Spinal cord (tissue), 10 donors: ENCODE data around the gene LY86. TPM values are rescaled to one million over a fixed set of nuclear protein-coding genes. Genes with fewer than 3 reads are reported as not detected.

Experiments
- DNase-seq, 6 donors: peaks; one replicate each; pipeline versions ENCODE4 v3.0.0 to v3.0.0-alpha.2; 2013 to 2015; ENCODE audit warnings: low spot score in 6 of 6, low read depth in 4 of 6
- H3K27ac ChIP-seq: one replicate; pipeline ENCODE4 v1.5.1; 2013; ENCODE audit warnings: low read depth, low read length, control low read depth
- H3K27me3 ChIP-seq: one replicate; pipeline ENCODE4 v1.6.1; 2013; ENCODE audit warnings: low read length; ENCODE audit not compliant: control insufficient read depth, insufficient read depth
- H3K36me3 ChIP-seq: one replicate; pipeline ENCODE4 v1.6.1; 2013; ENCODE audit warnings: low read length; ENCODE audit not compliant: control insufficient read depth, insufficient read depth
- H3K4me1 ChIP-seq: one replicate; pipeline ENCODE4 v1.6.1; 2013; ENCODE audit warnings: low read length; ENCODE audit not compliant: control insufficient read depth, insufficient read depth
- H3K4me3 ChIP-seq: one replicate; pipeline ENCODE4 v1.5.1; 2013; ENCODE audit warnings: low read depth, low read length, control low read depth
- H3K9me3 ChIP-seq: one replicate; pipeline ENCODE4 v1.6.1; 2013; ENCODE audit warnings: low read length; ENCODE audit not compliant: control insufficient read depth, insufficient read depth
- WGBS: methylation state at CpG from one replicate; pipeline ENCODE4 v1.1.5; 2013; ENCODE audit warnings: missing lambda C conversion rate; ENCODE audit not compliant: insufficient coverage; 5-methylcytosine and 5-hydroxymethylcytosine counted together
- long read RNA-seq, 4 donors: transcript quantifications; one replicate each; lab custom pipeline, GENCODE V29; 2026
- polyA plus RNA-seq, 2 donors: library from polyadenylated mRNA; unstranded; fragments of 120-200 nt; gene quantifications; one replicate each; pipeline ENCODE4 v1.2.1, GENCODE V29; 2013; ENCODE audit not compliant: insufficient read length in 2 of 2
- total RNA-seq, 2 donors: library from RNA; depleted of rRNA in 1 of 2; stranded (reverse); fragments of 120-200 nt in 1 of 2; fragments of >200 nt in 1 of 2; gene quantifications; one replicate each; pipeline versions ENCODE4 v1.2.3 to v1.2.4, GENCODE V29; 2013 to 2014
- donor health status: healthy.

Gene LY86
- total RNA-seq (10 to 100 TPM in 1 of 2 donors, 1 to 10 TPM in 1; 7.8 to 14.5 TPM), polyA plus RNA-seq (1 to 10 TPM; 5.9 to 7.2 TPM)
- long read RNA-seq, donor 1, partial matches to known transcripts, result 5 of 8 reads
- long read RNA-seq, donor 1, other reads (novel, unspliced or antisense), result 0 of 8 reads
- long read RNA-seq, donor 2, partial matches to known transcripts, result 0 of 2 reads
- long read RNA-seq, donor 2, other reads (novel, unspliced or antisense), result 0 of 2 reads
- long read RNA-seq, donor 3, partial matches to known transcripts, result 0 of 1 reads
- long read RNA-seq, donor 3, other reads (novel, unspliced or antisense), result 0 of 1 reads
- long read RNA-seq, donor 4, partial matches to known transcripts, result 0 of 2 reads
- long read RNA-seq, donor 4, other reads (novel, unspliced or antisense), result 0 of 2 reads

DNA sequence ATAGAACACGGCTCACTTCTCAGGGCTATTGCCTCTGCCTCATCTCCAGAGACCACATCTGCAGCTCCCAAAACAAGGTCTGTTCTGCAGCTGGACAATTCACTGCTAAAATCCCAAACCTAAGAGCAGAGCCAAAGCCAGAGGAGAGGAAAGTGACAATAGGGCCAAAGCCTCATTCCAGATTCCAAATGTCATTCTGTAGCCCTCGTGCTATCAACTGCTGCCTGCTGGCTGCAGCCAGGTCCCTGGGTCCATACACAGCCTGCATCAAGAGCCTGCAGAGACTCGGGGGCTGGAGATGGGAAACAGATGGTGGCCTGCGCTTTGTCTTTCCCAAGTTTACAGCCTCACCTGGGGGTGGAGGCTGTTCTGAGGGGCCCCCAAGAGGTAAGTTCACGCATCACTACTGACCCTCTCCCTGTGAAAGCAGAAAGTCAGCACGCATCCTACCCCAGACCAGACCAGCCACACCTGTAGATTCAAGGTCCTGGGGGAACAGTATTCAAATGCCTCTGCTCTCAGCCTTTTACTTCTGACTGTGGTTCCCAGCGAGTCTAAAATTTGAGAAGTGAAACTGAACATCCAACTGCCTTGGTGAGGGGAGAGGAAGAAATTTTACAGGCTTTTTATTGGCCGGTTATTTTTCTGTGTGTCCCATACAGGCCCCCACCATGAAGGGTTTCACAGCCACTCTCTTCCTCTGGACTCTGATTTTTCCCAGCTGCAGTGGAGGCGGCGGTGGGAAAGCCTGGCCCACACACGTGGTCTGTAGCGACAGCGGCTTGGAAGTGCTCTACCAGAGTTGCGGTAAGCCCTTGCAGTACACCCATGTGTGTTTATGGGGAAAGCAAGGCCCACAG is at the start of gene LY86:
Gene LY86, plus strand, starts transcription at position 657 of the 860 bp plus-strand sequence. Its CDS starts 15 bp downstream, at position 672.
- no peaks in the 10 kb centered on the region for H3K9me3 ChIP-seq
- 80% methylated on average over 7 of the region's 14 CpGs for WGBS
- H3K36me3 ChIP-seq, result no peaks in the 10 kb centered on the region
- H3K4me3 ChIP-seq, result no peak within 1 kb of the TSS
- peak within 1 kb of the TSS; percentile 52 for H3K27ac ChIP-seq
- peak in 1 of 6 donors; percentile 33 for DNase-seq
- no peaks in the 10 kb centered on the region for H3K27me3 ChIP-seq
- H3K4me1 ChIP-seq, result peaks cover 3% of the 10 kb centered on the region

DNA sequence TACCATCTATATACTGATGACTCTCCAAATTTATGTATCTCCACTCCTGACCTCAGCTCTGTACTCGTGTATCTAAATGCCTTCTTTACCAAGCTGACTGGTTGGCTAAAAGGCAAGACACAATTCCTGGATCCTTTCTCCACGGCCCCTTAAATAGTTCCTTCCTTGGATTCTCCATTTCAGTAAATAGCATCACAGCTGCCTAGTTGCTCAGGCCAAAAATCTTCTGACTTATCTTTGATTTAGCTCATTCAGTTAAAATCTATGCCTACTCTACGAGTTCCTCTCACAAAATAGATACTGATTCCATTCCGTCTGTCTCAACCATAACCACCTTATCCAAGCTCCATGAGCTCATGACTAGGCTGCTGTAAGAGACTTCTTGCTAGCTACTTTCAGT is 49.5 kb upstream of the LY86 start:
- Histone ChIP-seq H3K27me3 (no peaks in the 10 kb centered on the region), H3K4me3 (no peak overlapping the region), H3K9me3 (peaks cover 2% of the 10 kb centered on the region), H3K36me3 (no peaks in the 10 kb centered on the region), H3K27ac (no peak overlapping the region), H3K4me1 (peaks cover 5% of the 10 kb centered on the region)
- peak in 1 of 6 donors; percentile 38 for DNase-seq
- 76% methylated on average over 4 of the region's 4 CpGs for WGBS

DNA sequence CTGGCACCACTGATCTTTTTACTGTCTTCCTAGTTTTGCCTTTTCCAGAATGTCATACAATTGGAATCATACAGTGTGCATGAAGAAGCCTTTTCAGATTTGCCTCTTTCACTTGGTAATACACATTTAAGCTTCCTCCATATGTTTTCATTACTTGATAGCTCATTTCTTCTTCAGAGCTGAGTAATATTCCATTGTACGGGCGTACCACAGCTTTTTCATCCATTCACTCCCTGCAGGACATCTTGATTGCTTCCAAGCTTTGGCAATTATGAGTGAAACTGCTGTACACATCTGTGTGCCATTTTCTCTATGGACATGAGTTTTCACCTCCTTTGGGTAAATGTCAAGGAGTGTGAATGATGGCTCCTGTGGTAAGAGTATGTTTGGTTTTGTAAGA is 46.2 kb upstream of the LY86 start:
- Histone ChIP-seq H3K4me1 (peaks cover 21% of the 10 kb centered on the region), H3K4me3 (no peak overlapping the region), H3K9me3 (peaks cover 2% of the 10 kb centered on the region), H3K36me3 (no peaks in the 10 kb centered on the region), H3K27ac (no peak overlapping the region), H3K27me3 (peaks cover 12% of the 10 kb centered on the region)
- no peak for DNase-seq
- 100% methylated on average over 2 of the region's 2 CpGs for WGBS

DNA sequence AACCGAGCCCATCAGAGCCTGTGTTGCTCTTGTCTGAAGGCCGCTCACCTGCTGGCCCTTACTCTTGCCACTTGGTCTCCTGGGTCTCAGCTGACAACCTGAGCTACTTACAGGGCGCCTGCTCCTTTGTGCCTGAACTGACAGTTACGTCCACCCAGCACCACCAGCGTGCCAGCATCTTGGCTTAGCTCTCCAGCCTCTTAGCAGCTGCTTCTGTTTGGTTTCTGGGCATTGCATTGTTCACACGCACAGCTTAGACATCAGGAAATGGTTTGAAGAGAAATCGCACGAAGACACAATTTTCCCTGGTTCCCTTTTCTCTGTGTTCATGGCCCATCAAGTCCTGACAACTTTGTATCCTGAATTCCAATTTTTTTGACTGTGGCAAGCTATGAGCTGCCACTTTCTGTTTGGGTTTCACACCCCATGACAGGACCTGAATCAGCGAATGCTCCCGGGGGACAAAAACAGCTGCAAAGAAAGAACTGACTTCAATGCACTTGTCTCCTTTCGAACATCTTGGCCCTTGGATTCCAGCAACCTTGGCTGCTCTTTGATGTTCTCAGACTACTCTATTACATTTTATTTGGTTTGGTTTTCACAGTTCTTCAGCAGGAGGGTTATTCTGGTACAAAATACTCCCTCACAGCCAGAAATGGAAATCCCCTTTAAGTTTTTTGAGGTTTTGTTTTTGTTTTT is 45.2 kb upstream of the LY86 start:
- peak in 1 of 6 donors; percentile 34 for DNase-seq
- peaks cover 12% of the 10 kb centered on the region for H3K27me3 ChIP-seq
- peaks cover 21% of the 10 kb centered on the region for H3K4me1 ChIP-seq
- no peak overlapping the region for H3K27ac ChIP-seq
- no peak overlapping the region for H3K4me3 ChIP-seq
- peaks cover 2% of the 10 kb centered on the region for H3K9me3 ChIP-seq
- no peaks in the 10 kb centered on the region for H3K36me3 ChIP-seq
- WGBS, result 47% methylated on average over 10 of the region's 11 CpGs

DNA sequence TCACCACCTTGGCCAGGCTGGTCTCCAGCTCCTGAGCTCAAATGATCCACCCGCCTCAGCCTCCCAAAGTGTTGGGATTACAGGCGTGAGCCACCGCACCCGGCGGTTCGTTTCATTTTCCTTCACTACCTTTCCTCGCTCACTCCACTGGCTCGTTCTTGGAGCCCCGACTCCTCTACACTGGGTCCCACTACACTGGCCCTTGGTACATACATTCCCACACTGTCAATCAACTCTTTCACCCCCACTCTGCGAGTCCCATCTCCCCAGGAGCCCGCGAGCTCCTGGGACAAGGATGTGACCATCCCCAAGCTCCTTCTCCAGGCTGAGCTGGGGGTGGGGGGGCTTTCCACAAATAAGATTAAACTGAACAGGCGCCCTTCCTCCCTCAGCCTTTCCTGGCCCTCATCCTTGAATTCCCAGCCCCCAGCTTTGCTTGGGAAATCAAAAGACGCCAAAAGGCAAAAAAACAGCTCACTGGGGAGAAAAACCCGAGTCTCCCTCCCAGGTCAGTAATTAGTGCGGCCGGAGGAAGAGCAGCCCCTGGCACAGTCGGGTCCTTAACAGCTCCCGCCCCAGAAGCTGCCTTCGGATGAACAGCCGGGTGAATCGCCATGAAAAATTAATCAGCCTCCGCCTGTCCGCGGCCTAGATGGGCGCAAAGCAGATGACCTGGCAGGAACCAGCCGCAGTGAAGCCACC is 42.8 kb upstream of the LY86 start:
- no peaks in the 10 kb centered on the region for H3K36me3 ChIP-seq
- H3K9me3 ChIP-seq, result peaks cover 2% of the 10 kb centered on the region
- H3K27ac ChIP-seq, result no peak overlapping the region
- H3K27me3 ChIP-seq, result peaks cover 14% of the 10 kb centered on the region
- H3K4me3 ChIP-seq, result peak overlapping the region; percentile 50
- WGBS, result 32% methylated on average over 23 of the region's 27 CpGs
- no peak for DNase-seq
- H3K4me1 ChIP-seq, result peaks cover 21% of the 10 kb centered on the region

DNA sequence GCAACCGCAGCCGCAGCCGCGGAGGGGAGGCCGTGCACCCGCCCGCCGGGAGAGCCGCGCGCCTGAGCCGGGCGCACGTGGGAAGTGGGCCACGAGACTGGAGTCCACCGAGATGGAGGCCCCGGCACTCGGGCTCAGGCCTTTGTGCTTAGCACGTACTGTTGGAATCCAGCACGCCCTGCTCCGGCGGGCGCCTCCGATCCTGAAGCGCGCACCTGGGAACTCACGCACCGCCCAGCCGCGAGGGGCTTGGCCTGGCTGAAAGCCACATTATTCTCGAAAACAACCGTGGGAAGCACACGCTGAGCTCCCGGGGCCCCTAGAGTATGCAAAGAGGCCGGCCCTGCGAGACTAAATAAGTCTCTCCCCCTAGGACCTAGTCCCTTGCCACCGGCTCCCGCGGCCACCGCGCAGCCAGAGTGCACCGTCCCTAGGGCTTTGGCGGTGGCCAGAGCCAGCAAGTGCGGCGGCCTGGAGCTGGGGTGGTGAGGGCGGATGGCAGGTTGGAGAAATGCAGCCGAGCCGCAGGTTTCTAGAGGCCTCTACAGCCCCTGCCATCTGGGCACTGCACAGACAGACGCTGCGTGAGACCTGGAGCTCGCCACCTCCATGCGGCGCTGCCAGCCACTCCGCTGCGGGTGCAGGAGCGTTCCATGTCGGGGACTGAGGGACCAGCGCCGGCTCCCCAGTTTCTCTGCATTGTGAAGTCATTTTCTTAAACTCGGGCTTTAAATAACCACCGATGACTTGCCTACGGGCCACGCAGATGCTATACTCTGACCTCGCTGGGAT is 42.0 kb upstream of the LY86 start:
- Histone ChIP-seq H3K4me3 (peak overlapping the region; percentile 50), H3K4me1 (peaks cover 21% of the 10 kb centered on the region), H3K27ac (peak overlapping the region; percentile 57), H3K27me3 (peaks cover 14% of the 10 kb centered on the region), H3K36me3 (no peaks in the 10 kb centered on the region), H3K9me3 (peaks cover 2% of the 10 kb centered on the region)
- peak in 2 of 6 donors; percentile 66 to 76 for DNase-seq
- WGBS, result under 1% methylated on average over 62 of the region's 64 CpGs

DNA sequence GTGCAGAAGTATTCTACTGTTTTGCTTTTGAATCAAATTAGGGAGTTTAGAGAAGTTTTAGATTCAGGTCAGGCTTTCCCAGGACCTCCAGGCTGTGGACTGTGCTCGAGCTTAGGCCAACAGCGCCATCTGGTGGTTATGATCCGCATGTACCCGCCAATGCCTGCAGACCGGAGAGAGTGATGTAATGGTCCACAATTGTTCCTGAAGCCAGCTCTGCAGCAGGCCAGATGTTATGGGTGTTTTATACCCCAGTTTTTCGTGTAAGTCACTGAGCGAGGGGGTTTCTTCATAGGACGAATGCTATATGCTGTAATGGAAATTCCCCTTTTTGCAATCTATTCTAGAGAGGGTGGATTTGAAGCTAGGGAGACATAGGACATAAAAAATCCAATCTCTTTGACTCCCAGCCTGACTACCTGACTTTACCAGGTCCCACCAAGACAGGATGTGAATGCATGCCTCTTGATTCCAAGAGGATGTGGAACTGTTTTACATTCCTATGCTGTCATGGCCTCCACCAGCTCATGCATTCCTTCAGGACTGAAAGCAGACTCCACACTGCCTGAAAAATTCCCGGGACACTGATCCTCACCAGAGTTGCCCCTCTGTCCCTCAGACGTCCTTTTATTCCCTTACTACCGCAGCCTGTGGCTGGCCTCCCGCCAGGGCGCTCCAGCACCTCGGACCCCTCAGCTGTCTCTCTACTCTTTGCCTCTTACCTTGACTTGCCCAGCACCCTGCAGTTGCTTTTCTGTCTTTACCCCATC is 41.2 kb upstream of the LY86 start:
- peak; percentile 79 to 98 (median 90) for DNase-seq
- Histone ChIP-seq H3K4me1 (peaks cover 21% of the 10 kb centered on the region), H3K9me3 (peaks cover under 1% of the 10 kb centered on the region), H3K36me3 (no peaks in the 10 kb centered on the region), H3K27me3 (peaks cover 14% of the 10 kb centered on the region), H3K4me3 (peak overlapping the region; percentile 50), H3K27ac (peak overlapping the region; percentile 57)
- whole genome bisulfite sequencing, result 29% methylated on average over 11 of the region's 14 CpGs

DNA sequence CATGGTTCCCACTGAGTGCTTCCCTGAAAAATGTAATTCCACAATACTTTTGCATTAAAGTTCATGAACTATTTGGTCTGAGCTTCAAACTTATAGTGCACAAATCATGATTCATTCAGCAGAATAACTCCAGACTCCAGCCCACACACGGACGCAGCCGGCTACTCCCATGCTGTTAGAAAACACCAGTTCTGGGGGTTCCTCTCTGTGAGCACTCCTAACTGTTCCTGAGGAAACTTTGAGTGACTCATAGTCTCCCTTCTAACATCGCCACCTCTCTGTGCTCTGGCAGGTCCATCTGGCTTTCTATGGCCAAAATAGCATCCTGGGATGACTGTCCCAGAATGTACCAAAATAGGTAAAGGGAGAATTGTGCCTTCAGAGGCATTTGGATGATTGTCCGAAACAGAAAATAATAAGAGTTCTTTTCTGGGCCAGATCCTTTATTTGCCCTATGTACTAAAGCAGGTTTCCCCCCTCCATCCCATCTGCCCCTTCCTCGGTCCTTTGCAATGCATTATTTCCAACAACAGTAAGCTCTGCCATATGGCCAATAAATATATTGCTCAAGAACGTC is 32.3 kb upstream of the LY86 start:
- Histone ChIP-seq H3K36me3 (no peaks in the 10 kb centered on the region), H3K4me3 (no peak overlapping the region), H3K9me3 (no peaks in the 10 kb centered on the region), H3K27ac (no peak overlapping the region), H3K4me1 (no peaks in the 10 kb centered on the region), H3K27me3 (no peaks in the 10 kb centered on the region)
- DNase-seq, result no peak
- 87% methylated on average over 4 of the region's 7 CpGs for WGBS
